Naive thymus-derived CD4-positive, alpha-beta T cell (primary cell): Measurements from ENCODE around the gene REXO1. TPM values are rescaled to one million over a fixed set of nuclear protein-coding genes. Genes with fewer than 3 reads are reported as not detected.

ENCODE experiments used
- ATAC-seq: fragments of 150-1000 bp; cut with Tn5 transposase; 2 replicates; pipeline ENCODE4 v1.10.0; 2021; ENCODE audit warnings: mild to moderate bottlenecking, moderate library complexity
- CTCF ChIA-PET: fragments of 350-600 bp; sonication (Branson Sonifier 250); formaldehyde crosslinking; loops from one replicate; lab custom pipeline; 2021; ENCODE audit warnings: antibody characterized with exemption; lab: Charles Lee
- POLR2A ChIA-PET: fragments of 350-600 bp; sonication (Branson Sonifier 250); formaldehyde crosslinking; loops from one replicate; lab custom pipeline; 2021; ENCODE audit warnings: antibody characterized with exemption, inconsistent platforms; lab: Charles Lee
- DNase-seq, 9 donors: peaks; one replicate each; pipeline versions ENCODE4 v3.0.0 to v3.0.0-alpha.2; 2020 to 2022; ENCODE audit warnings: mixed read lengths in 1 of 9
- H3K27ac ChIP-seq: one replicate; pipeline ENCODE4 v1.7.0; 2013; ENCODE audit warnings: mild to moderate bottlenecking, low read depth, low read length, moderate library complexity
- H3K27me3 ChIP-seq, 2 donors: one replicate each; pipeline ENCODE4 v1.7.0; 2013; ENCODE audit warnings: low read length in 2 of 2, mild to moderate bottlenecking in 2 of 2, moderate library complexity in 2 of 2; ENCODE audit not compliant: control insufficient read depth in 2 of 2, insufficient read depth in 2 of 2
- H3K36me3 ChIP-seq, 3 experiments: 1 replicate in 2 of 3; 2 replicates in 1 of 3; pipeline ENCODE4 v1.7.0; 2013; ENCODE audit warnings: low read length in 3 of 3, mild to moderate bottlenecking in 3 of 3, moderate library complexity in 1 of 3; ENCODE audit not compliant: insufficient read depth in 3 of 3, control insufficient read depth in 2 of 3
- H3K4me1 ChIP-seq, 2 donors: one replicate each; pipeline ENCODE4 v1.7.0; 2013; ENCODE audit warnings: low read length in 2 of 2, mild to moderate bottlenecking in 2 of 2, moderate library complexity in 1 of 2; ENCODE audit not compliant: control insufficient read depth in 2 of 2, insufficient read depth in 2 of 2
- H3K4me3 ChIP-seq: 2 replicates; pipeline ENCODE4 v1.7.0; 2013; ENCODE audit warnings: mild to moderate bottlenecking, low read length
- H3K9me3 ChIP-seq, 3 experiments: 1 replicate in 2 of 3; 2 replicates in 1 of 3; pipeline ENCODE4 v1.7.0; 2013; ENCODE audit warnings: low read length in 3 of 3; ENCODE audit not compliant: control insufficient read depth in 2 of 3
- H3K27ac Mint-ChIP-seq, 9 donors: one replicate each; pipeline ENCODE4 v1.8.0; 2020 to 2022; ENCODE audit warnings: mixed read lengths in 9 of 9, mild to moderate bottlenecking in 8 of 9, moderate library complexity in 5 of 9, inconsistent platforms in 2 of 9
- H3K27me3 Mint-ChIP-seq, 5 donors: one replicate each; pipeline ENCODE4 v1.8.0; 2021 to 2022; ENCODE audit warnings: mixed read lengths in 5 of 5, mild to moderate bottlenecking in 1 of 5
- H3K36me3 Mint-ChIP-seq, 5 donors: one replicate each; pipeline ENCODE4 v1.8.0; 2020 to 2022; ENCODE audit warnings: mixed read lengths in 5 of 5, mild to moderate bottlenecking in 3 of 5, inconsistent platforms in 1 of 5
- H3K4me1 Mint-ChIP-seq, 7 donors: one replicate each; pipeline ENCODE4 v1.8.0; 2020 to 2022; ENCODE audit warnings: mixed read lengths in 7 of 7, mild to moderate bottlenecking in 3 of 7, inconsistent platforms in 1 of 7
- H3K4me3 Mint-ChIP-seq, 10 donors: one replicate each; pipeline ENCODE4 v1.8.0; 2020 to 2022; ENCODE audit warnings: mild to moderate bottlenecking in 10 of 10, mixed read lengths in 10 of 10, moderate library complexity in 6 of 10, inconsistent platforms in 2 of 10
- H3K9me3 Mint-ChIP-seq, 11 donors: one replicate each; pipeline ENCODE4 v1.8.0; 2020 to 2022; ENCODE audit warnings: mixed read lengths in 11 of 11, mild to moderate bottlenecking in 4 of 11, inconsistent platforms in 1 of 11, moderate library complexity in 1 of 11
- intact Hi-C, 2 donors: fragments of 100-400 bp; cut with micrococcal nuclease; formaldehyde crosslinking; loops; one replicate each; pipeline ENCODE4 v1.15.1; 2023
- polyA plus RNA-seq, 2 donors: library from polyadenylated mRNA; unstranded; fragments of 300-500 nt; fragmentation: Illumina TruSeq; gene quantifications; one replicate each; pipeline ENCODE4 v1.2.3, GENCODE V29; 2021
- total RNA-seq, 6 experiments: library from RNA in 5 of 6; stranded (reverse) in 5 of 6; gene quantifications; 1 replicate in 5 of 6; 2 replicates in 1 of 6; pipeline ENCODE4 v1.2.3 and lab custom pipeline; 2021 to 2026

Gene REXO1, protein sequence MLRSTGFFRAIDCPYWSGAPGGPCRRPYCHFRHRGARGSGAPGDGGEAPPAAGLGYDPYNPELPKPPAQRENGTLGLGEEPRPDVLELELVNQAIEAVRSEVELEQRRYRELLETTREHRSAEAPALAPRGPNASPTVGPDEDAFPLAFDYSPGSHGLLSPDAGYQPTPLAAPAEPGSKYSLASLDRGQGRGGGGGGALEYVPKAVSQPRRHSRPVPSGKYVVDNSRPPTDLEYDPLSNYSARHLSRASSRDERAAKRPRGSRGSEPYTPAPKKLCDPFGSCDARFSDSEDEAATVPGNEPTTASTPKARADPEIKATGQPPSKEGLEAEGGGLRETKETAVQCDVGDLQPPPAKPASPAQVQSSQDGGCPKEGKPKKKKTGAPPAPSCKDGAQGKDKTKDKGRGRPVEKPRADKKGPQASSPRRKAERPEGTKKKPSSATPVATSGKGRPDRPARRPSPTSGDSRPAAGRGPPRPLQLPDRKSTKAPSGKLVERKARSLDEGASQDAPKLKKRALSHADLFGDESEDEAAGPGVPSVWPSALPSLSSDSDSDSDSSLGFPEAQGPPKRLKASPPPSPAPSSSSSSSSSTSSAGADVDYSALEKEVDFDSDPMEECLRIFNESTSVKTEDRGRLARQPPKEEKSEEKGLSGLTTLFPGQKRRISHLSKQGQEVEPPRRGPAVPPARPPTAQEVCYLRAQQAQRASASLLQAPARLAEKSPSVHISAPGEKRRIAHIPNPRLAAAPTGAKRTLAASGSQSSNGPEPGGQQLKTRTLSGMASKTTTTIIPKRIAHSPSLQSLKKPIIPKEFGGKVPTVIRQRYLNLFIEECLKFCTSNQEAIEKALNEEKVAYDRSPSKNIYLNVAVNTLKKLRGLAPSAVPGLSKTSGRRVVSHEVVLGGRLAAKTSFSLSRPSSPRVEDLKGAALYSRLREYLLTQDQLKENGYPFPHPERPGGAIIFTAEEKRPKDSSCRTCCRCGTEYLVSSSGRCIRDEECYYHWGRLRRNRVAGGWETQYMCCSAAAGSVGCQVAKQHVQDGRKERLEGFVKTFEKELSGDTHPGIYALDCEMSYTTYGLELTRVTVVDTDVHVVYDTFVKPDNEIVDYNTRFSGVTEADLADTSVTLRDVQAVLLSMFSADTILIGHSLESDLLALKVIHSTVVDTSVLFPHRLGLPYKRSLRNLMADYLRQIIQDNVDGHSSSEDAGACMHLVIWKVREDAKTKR
- total RNA-seq: 10 to 100 TPM; 52.7 to 92.6 (median 73.1) TPM
- polyA plus RNA-seq: 1 to 10 TPM; 5.4 to 9.6 TPM
- total RNA-seq (lab: John Stamatoyannopoulos, UW): 91.5 reads per million, percentile 83 among the genes with 10 or more reads in this experiment

DNA sequence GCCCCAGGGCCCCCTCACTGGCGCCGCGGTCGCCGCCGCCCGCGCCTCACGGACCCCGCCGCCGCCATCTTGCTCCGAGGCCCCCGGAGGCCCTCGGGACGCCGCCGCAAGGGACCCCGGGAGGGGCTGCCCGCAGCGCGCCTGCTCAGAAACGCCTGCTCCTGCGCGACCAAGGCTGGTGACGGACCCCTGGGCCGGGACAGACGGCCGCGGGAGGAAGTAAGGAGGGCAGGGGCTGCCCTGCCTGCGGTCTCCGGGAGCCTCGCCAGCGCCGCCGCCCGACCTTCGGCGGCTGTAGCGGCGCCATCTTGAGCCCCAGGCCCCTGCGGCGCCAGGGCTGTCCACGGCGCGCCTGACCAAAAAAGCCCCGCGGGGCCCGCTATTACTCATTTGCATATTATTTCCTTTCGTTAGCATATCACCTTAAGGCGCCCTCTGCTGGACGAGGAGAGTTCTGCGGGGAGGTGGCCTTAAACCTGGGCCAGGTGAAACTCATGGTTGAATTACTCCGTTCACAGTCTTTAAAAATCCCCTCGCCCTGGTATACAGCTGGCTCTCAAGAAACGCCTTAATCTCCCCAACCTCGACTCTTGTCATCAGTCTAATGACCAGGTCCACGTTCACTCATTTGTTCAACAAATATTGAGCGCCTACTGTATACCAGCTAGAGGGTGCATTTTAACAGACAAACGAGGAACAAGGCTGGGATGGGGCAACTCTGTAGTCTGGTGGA, at the start of gene REXO1:
TSS of gene REXO1 (minus strand) at position 85 of the 733 bp plus-strand sequence. CDS start 125 bp downstream, outside the sequence.
- intact Hi-C loops: loop anchor here (1.0 to 5.0 kb wide), 9 partner anchors 11 to 256 kb away; partner anchors contain the start of genes ATP8B3 (in 2 of the 2), UQCR11 (in 2 of the 2), ABHD17A (in 1 of the 2) and ADAT3 (in 1 of the 2)
- no peaks in the 10 kb centered on the region for H3K9me3 Mint-ChIP-seq
- Histone ChIP-seq H3K27me3 (no peaks in the 10 kb centered on the region), H3K36me3 (peaks cover 0 to 23% (median 0%) of the 10 kb centered on the region in 3 experiments), H3K4me3 (peak within 1 kb of the TSS; percentile 85), H3K27ac (peak within 1 kb of the TSS; percentile 99), H3K4me1 (peaks cover 30 to 67% of the 10 kb centered on the region in 2 donors), H3K9me3 (no peaks in the 10 kb centered on the region)
- peaks cover 0 to 2% (median 0%) of the 10 kb centered on the region in 5 donors for H3K36me3 Mint-ChIP-seq
- H3K4me1 Mint-ChIP-seq: peaks cover 36 to 72% (median 52%) of the 10 kb centered on the region in 7 donors
- peak within 1 kb of the TSS; percentile 83 to 95 (median 91) for H3K4me3 Mint-ChIP-seq
- ChIA-PET POLR2A (interaction anchor here (0.7 to 1.4 kb wide), 3 partner anchors 10 to 22 kb away, joined by 3 to 4 read pairs (median 4); no protein-coding TSS in a partner anchor), CTCF (interaction anchor here (1.0 to 1.5 kb wide), 3 partner anchors 9 to 77 kb away, joined by 3 read pairs; no protein-coding TSS in a partner anchor)
- H3K27ac Mint-ChIP-seq: peak within 1 kb of the TSS; percentile 85 to 95 (median 93)
- no peaks in the 10 kb centered on the region for H3K27me3 Mint-ChIP-seq
- peak; percentile 90 for ATAC-seq
- peak; percentile 96 to 100 (median 98) for DNase-seq

DNA sequence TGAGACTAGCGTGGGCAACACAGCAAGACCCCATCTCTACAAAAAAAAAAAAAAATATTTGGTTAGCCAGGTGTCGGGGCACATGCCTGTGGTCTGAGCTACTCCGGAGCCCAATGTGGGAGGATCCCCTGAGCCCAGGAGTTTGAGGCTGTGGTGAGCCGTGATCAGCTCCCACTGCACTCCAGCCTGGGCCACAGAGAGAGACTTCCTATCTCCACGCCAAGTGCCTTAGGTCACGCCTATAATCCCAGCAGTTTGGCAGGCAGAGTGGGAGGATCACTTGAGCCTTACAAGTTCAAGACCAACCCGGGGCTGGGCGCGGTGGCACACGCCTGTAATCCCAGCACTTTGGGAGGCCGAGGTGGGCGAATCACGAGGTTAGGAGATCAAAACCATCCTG, 48.2 kb upstream of the REXO1 start:
- ATAC-seq (no peak), DNase-seq (no peak)

DNA sequence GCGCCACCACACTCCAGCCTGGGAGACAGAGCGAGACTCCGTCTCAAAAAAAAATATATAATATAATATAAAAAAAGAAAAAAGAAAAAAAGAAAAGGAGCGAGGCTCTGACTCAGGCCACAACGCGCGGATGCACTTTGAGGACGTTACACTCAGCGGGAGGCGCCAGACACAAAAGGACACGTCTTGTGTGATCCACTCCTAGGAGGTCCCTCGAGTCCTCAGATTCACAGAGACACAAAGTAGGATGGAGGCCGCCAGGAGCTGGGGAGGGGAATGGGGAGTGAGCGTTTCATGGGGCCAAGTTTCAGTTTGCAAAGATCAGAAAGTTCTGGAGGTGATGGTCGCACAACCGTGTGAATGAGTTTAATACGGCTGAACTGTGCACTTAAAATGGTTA, 45.5 kb upstream of the REXO1 start:
- no peak overlapping the region for H3K4me3 ChIP-seq
- ATAC-seq: no peak
- H3K27me3 Mint-ChIP-seq: no peaks in the 10 kb centered on the region
- no peaks in the 10 kb centered on the region for H3K27me3 ChIP-seq
- no peaks in the 10 kb centered on the region for H3K9me3 ChIP-seq
- H3K27ac ChIP-seq: no peak overlapping the region
- DNase-seq: no peak
- peaks cover 16 to 51% (median 37%) of the 10 kb centered on the region in 7 donors for H3K4me1 Mint-ChIP-seq
- no peaks in the 10 kb centered on the region for H3K36me3 ChIP-seq
- H3K36me3 Mint-ChIP-seq: no peaks in the 10 kb centered on the region
- no peaks in the 10 kb centered on the region for H3K9me3 Mint-ChIP-seq
- ChIA-PET CTCF (no interaction called here), POLR2A (interaction anchor here (1.0 to 7.4 kb wide), 4 partner anchors 10 to 48 kb away, joined by 4 to 57 read pairs (median 6); partner anchors contain the start of gene ABHD17A)
- H3K4me1 ChIP-seq: peaks cover 16 to 29% of the 10 kb centered on the region in 2 donors
- intact Hi-C loops: no loop called here
- H3K27ac Mint-ChIP-seq: peak overlapping the region in 6 of 9 donors; percentile 22 to 85 (median 42)
- peak overlapping the region in 6 of 10 donors; percentile 44 to 59 (median 51) for H3K4me3 Mint-ChIP-seq

More for the DNA sequence above, 48.2 kb upstream of the REXO1 start:
- Mint-ChIP-seq H3K9me3 (no peaks in the 10 kb centered on the region), H3K4me3 (peak overlapping the region; percentile 82 to 93 (median 88)), H3K36me3 (no peaks in the 10 kb centered on the region), H3K27me3 (no peaks in the 10 kb centered on the region), H3K4me1 (peaks cover 10 to 46% (median 32%) of the 10 kb centered on the region in 7 donors), H3K27ac (peak overlapping the region in 7 of 9 donors; percentile 70 to 99 (median 97))
- no peaks in the 10 kb centered on the region for H3K27me3 ChIP-seq
- H3K36me3 ChIP-seq: no peaks in the 10 kb centered on the region
- POLR2A ChIA-PET: interaction anchor here (0.5 to 7.4 kb wide), 11 partner anchors 12 to 423 kb away, joined by 3 to 57 read pairs (median 3); partner anchors contain the start of gene ABHD17A
- CTCF ChIA-PET: interaction anchor here (0.6 to 2.4 kb wide), 4 partner anchors 20 to 887 kb away, joined by 3 to 7 read pairs (median 4); partner anchors contain the start of gene SGTA
- intact Hi-C loops: loop anchor here in 1 of 2 donors (2.0 kb wide), 1 partner anchor 32 kb away; no protein-coding TSS in a partner anchor
- peak overlapping the region; percentile 65 for H3K27ac ChIP-seq
- peak overlapping the region; percentile 13 for H3K4me3 ChIP-seq
- no peaks in the 10 kb centered on the region for H3K9me3 ChIP-seq
- H3K4me1 ChIP-seq: peaks cover 16 to 29% of the 10 kb centered on the region in 2 donors

DNA sequence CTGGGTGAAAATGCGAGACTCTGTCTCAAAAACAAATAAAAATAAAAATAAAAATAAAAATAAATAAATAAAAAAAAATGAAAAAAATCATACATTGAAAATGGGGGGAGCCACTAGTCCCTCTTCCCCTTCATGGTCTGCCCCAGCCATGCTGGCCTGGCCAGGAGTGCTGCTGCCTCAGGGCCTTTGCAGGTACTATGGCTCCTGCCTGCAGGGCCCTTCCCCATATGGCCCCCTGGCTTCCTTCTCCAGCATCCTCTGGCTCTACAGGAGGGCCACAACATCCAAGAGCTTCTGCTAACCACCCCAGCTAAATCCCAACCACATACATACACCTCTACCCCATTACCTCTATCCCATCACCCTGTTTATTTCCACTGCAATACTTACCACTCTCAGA, 41.6 kb upstream of the REXO1 start:
- Histone ChIP-seq H3K9me3 (no peaks in the 10 kb centered on the region), H3K4me3 (no peak overlapping the region), H3K27ac (no peak overlapping the region), H3K27me3 (no peaks in the 10 kb centered on the region), H3K36me3 (peaks cover 0 to 2% (median 0%) of the 10 kb centered on the region in 3 experiments), H3K4me1 (peaks cover 0 to 1% of the 10 kb centered on the region in 2 donors)
- Mint-ChIP-seq H3K4me1 (peaks cover 4 to 24% (median 13%) of the 10 kb centered on the region in 7 donors), H3K36me3 (no peaks in the 10 kb centered on the region), H3K27me3 (no peaks in the 10 kb centered on the region), H3K9me3 (no peaks in the 10 kb centered on the region), H3K27ac (peak overlapping the region in 1 of 9 donors; percentile 33), H3K4me3 (no peak overlapping the region)
- no peak for ATAC-seq
- no peak for DNase-seq
- CTCF ChIA-PET: no interaction called here
- POLR2A ChIA-PET: no interaction called here
- intact Hi-C loops: no loop called here

DNA sequence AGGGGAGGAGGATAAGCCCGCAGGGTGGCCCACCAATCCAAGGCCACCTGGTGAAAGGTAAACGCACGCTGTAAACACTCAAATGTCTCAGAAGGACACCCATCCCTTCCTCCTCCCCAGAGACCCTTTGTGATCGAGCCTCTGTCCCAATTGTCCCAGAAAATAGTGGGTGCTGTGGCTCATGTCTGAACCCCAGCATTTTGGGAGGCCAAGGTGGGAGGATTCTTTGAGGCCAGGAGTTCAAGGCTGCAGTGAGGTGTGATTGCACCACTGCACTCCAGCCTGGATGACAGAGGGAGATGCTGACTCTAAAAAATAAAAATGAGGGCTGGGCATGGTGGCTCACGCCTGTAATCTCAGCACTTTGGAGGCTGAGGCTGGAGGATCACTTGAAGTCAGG, 40.1 kb upstream of the REXO1 start:
- peak overlapping the region in 1 of 9 donors; percentile 33 for H3K27ac Mint-ChIP-seq
- CTCF ChIA-PET: no interaction called here
- H3K27me3 Mint-ChIP-seq: no peaks in the 10 kb centered on the region
- H3K4me3 ChIP-seq: no peak overlapping the region
- no peaks in the 10 kb centered on the region for H3K27me3 ChIP-seq
- DNase-seq (no peak), ATAC-seq (no peak)
- peaks cover 2 to 8% of the 10 kb centered on the region in 2 donors for H3K4me1 ChIP-seq
- H3K4me3 Mint-ChIP-seq: no peak overlapping the region
- POLR2A ChIA-PET: interaction anchor here (1.3 to 1.4 kb wide), 2 partner anchors 12 to 13 kb away, joined by 4 read pairs; no protein-coding TSS in a partner anchor
- H3K27ac ChIP-seq: no peak overlapping the region
- intact Hi-C loops: no loop called here
- peaks cover 0 to 8% (median 0%) of the 10 kb centered on the region in 3 experiments for H3K36me3 ChIP-seq
- H3K9me3 ChIP-seq: no peaks in the 10 kb centered on the region
- peaks cover 9 to 26% (median 19%) of the 10 kb centered on the region in 7 donors for H3K4me1 Mint-ChIP-seq
- peaks cover 0 to 5% (median 0%) of the 10 kb centered on the region in 5 donors for H3K36me3 Mint-ChIP-seq
- H3K9me3 Mint-ChIP-seq: peaks cover 0 to 2% (median 0%) of the 10 kb centered on the region in 11 donors
